Central memory CD8-positive, alpha-beta T cell (primary cell): ENCODE results near the gene SNN.

Source experiments
- ATAC-seq: fragments of 150-1000 bp; cut with Tn5 transposase; replicated peaks from 2 replicates; pipeline ENCODE4 v1.10.0; 2022; ENCODE audit warnings: mild to moderate bottlenecking, moderate FRiP score, moderate number of reproducible peaks; ENCODE audit not compliant: poor library complexity, severe bottlenecking; ENCODE audit errors: extremely low read depth
- DNase-seq, 2 donors: peaks; one replicate each; pipeline ENCODE4 v3.0.0; 2021; ENCODE audit warnings: low spot score in 2 of 2
- H3K27ac Mint-ChIP-seq: one replicate; pipeline ENCODE4 v1.8.0; 2022; ENCODE audit warnings: low read depth, mild to moderate bottlenecking, moderate library complexity, mixed read lengths
- H3K27me3 Mint-ChIP-seq: one replicate; pipeline ENCODE4 v1.8.0; 2022; ENCODE audit warnings: mixed read lengths
- H3K36me3 Mint-ChIP-seq: one replicate; pipeline ENCODE4 v1.8.0; 2022; ENCODE audit warnings: mild to moderate bottlenecking, moderate library complexity, mixed read lengths; ENCODE audit not compliant: insufficient read depth
- H3K4me1 Mint-ChIP-seq: one replicate; pipeline ENCODE4 v1.8.0; 2022; ENCODE audit warnings: mixed read lengths
- H3K4me3 Mint-ChIP-seq: one replicate; pipeline ENCODE4 v1.8.0; 2022; ENCODE audit warnings: mild to moderate bottlenecking, moderate library complexity, mixed read lengths
- H3K9me3 Mint-ChIP-seq: one replicate; pipeline ENCODE4 v1.8.0; 2022; ENCODE audit warnings: mixed read lengths

Gene SNN

DNA sequence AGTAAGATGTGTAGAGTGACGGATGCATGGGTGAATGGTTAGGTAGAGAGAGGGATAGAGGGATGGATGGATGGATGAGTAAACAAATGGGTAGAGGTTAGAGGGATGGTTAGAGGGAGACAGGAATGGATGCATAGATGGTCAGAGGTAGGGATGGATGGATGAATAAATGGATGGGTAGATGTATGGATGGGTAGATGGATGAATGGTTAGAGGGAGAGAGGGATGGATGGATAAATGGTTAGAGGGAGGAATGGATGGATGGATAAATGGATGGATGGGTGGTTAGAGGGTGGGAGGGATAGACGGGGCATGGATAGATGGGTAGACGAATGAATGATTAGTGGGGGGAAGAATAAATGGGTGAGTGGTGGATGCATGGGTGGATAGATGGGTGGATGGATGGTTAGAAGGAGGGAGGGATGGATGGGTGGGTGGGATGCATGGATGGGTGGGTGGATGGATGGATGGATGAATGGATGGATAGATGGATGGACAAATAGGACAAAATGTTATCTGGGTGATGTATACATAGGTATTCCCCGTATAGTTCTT is 29.2 kb upstream of the SNN start:
- Mint-ChIP-seq H3K4me3 (no peak overlapping the region), H3K27ac (no peak overlapping the region), H3K9me3 (no peaks in the 10 kb centered on the region), H3K4me1 (peaks cover 20% of the 10 kb centered on the region), H3K27me3 (no peaks in the 10 kb centered on the region), H3K36me3 (peaks cover 2% of the 10 kb centered on the region)
- no peak for ATAC-seq
- DNase-seq, result no peak

DNA sequence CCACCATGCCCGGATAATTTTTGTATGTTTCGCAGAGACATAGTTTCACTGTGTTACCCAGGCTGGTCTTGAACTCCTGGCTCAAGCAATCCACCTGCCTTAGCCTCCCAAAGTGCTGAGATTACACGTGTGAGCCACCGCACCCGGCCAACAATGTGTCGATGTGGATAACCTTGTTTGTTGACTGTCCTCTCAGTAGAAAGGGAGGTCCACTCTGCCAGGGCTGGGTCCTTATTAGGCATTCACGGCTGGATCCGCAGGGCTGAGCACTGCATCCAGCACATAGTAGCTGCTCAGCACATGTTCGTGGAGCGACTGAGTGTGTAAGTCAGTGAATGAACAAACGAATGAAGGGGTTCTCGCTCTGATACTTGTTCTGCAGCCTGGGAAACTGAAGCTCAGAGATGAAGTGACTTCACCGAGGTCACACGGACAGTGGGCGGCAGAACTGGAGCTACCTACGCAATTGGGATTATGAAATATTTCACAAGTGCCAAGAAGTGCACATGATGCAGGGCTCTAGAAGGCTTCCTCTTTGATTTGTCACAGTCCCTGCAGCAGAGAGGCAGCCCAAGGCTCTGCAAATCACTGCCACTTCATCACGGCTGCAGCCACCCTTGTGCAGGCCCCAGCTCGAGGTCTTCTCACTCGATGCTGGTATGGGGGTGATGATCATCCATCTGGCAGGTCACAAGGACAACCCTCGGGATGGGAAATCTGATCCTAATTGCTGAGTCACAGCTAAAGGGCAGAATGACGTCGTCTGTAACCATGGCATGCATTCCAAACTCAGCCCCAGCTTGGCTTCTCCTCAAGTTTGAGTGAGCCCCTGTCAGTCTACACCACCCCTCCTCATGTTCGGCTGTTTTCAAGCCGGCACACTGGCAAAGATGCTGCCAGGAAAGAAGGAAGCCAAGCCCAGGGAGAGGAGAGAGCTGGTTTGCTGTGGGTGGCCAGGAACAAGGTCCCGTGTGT is 28.0 kb upstream of the SNN start:
- ATAC-seq (peak; percentile 40), DNase-seq (no peak)
- Mint-ChIP-seq H3K4me1 (peaks cover 14% of the 10 kb centered on the region), H3K36me3 (peaks cover 2% of the 10 kb centered on the region), H3K9me3 (no peaks in the 10 kb centered on the region), H3K27me3 (no peaks in the 10 kb centered on the region), H3K4me3 (no peak overlapping the region), H3K27ac (no peak overlapping the region)

DNA sequence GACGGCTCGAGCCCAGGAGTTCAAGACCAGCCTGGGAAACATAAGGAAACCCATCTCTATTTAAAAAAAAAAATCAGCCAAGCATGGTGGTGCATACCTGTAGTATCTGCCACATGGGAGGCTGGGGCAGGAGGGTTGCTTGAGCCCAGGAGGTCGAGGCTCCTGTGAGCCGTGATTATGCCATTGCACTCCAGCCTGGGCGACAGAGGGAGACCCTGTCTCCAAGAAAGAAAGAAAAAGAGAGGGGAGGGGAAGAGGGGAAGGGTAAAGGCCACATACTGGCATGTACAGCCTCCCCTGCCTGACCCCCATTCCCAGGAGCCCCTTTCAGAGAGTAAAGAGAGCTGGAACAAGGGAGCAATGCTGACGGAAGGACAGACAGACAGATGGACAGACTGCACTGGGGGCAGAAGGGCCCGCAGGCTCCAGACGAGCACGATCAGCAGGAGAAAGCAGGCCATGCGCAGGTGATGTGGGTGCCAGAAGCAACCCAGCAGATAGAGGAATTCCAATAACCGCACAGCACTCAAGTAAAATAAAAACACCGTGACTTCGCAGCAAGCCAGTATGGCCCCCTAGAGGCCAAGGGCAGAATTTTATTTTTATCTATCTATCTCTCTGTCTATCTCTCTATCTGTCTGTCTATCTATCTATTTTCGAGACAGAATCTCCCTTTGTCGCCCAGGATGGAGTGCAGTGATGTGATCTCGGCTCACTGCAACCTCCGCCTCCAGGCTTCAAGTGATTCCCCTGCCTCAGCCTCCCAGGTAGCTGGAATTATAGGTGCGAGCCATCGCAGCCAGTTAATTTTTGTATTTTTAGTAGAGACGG is 27.1 kb upstream of the SNN start:
- Mint-ChIP-seq H3K27ac (no peak overlapping the region), H3K27me3 (no peaks in the 10 kb centered on the region), H3K36me3 (peaks cover 2% of the 10 kb centered on the region), H3K4me1 (peaks cover 14% of the 10 kb centered on the region), H3K4me3 (no peak overlapping the region), H3K9me3 (no peaks in the 10 kb centered on the region)
- DNase-seq (peak in 1 of 2 donors; percentile 31), ATAC-seq (no peak)

DNA sequence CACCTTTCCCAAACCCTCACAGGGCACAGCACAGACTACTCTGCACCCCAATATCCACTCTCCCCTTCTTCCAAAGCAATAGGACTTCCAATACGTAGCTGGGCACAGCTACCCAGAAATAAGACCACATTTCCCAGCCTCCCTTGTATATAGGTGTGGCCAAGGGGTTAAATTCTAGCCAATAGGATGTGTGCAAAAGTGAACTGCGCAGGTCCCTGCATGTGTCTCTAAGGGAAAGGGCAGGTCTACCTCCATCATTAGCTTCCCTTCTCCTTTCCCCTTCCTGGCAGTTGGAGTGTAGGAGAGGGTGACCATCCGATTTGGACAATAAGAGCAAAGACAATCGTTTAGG is 25.5 kb upstream of the SNN start:
- H3K9me3 Mint-ChIP-seq, result no peaks in the 10 kb centered on the region
- no peak overlapping the region for H3K4me3 Mint-ChIP-seq
- no peaks in the 10 kb centered on the region for H3K27me3 Mint-ChIP-seq
- H3K27ac Mint-ChIP-seq, result no peak overlapping the region
- peaks cover 14% of the 10 kb centered on the region for H3K4me1 Mint-ChIP-seq
- ATAC-seq, result no peak
- DNase-seq, result no peak
- peaks cover 2% of the 10 kb centered on the region for H3K36me3 Mint-ChIP-seq

DNA sequence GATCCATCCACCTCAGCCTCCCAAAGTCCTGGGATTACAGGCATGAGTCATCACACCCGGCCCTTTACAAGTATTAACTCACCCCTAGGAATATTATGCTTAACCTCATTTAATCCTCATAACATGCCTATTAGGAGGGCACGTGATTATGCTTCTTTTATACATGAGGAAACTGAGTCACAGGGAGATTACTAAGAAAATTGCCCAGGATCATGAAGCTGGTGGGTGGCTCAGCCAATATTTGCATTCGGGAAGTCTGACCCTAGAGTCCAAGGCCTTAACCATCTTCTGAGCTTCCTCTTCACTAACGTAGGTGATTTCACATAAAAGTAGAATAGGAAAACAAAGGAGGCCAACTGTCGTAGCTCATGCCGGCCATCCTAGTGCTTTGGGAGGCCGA is 19.0 kb upstream of the SNN start:
- ATAC-seq (no peak), DNase-seq (no peak)
- no peak overlapping the region for H3K27ac Mint-ChIP-seq
- H3K36me3 Mint-ChIP-seq, result no peaks in the 10 kb centered on the region
- H3K9me3 Mint-ChIP-seq, result no peaks in the 10 kb centered on the region
- peaks cover 13% of the 10 kb centered on the region for H3K4me1 Mint-ChIP-seq
- peaks cover 10% of the 10 kb centered on the region for H3K27me3 Mint-ChIP-seq
- H3K4me3 Mint-ChIP-seq, result no peak overlapping the region

DNA sequence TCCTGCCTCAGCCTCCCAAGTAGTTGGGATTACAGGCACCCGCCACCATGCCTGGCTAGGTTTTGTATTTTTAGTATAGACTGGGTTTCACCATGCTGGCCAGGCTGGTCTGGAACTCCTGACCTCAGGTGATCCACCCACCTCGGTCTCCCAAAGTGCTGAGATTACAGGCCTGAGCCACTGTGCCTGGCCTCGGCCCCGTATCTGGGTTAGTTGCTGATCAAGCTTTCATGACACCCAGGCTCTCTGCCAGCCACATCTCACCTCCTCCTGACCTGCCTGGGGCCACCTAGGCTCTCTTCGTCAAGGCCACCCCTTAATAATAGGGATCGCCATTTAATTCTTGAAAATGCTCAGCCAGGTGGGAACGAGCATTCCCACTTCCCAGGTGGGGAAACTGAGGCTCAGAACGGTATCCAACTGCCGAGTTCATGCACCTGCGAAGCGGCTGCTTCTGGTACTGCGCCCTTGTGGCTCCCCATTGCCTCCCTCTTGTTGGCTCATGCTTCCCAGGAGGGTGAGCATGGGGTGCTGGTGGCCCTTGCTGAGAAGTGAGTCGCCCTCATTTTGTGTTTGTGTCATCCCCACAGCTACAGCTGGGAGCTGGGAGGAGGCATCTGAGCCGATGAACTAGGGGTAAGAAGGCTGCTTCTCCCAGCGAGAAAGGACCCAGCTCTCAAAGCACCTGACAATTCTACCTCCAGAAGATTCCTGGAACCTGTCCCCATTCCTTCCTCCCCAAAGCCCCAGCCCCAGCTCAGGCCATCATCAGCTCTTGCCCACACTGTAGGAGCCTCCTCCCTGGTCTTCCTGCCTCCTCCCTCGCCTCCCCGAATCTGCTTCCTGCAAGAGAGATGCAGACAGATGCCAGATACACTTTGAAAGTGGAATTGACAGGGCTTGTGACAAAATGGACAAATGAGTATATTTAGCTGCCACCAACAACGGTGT is 17.3 kb upstream of the SNN start:
- no peaks in the 10 kb centered on the region for H3K9me3 Mint-ChIP-seq
- no peak overlapping the region for H3K27ac Mint-ChIP-seq
- H3K4me1 Mint-ChIP-seq, result peaks cover 20% of the 10 kb centered on the region
- peaks cover 10% of the 10 kb centered on the region for H3K27me3 Mint-ChIP-seq
- no peak for ATAC-seq
- H3K36me3 Mint-ChIP-seq, result no peaks in the 10 kb centered on the region
- no peak overlapping the region for H3K4me3 Mint-ChIP-seq
- no peak for DNase-seq

DNA sequence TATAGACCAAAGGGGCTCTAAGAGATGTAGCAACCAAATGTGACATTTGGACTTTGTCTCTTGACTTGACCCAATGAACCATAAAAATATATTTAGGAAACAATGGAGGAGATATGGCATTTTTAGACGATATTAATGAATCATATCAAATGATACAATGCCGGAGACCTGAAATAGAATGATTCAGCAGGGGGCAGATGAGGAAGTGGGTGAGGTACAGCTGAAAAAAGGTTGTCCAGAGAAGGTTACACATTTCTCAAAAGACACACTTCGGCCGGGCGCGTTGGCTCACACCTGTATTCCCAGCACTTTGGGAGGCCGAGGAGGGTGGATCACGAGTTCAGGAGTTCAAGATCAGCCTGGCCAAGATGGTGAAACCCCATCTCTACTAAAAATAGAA is 16.5 kb upstream of the SNN start:
- ATAC-seq (no peak), DNase-seq (no peak)
- H3K27me3 Mint-ChIP-seq, result peaks cover 10% of the 10 kb centered on the region
- no peak overlapping the region for H3K27ac Mint-ChIP-seq
- H3K9me3 Mint-ChIP-seq, result no peaks in the 10 kb centered on the region
- no peak overlapping the region for H3K4me3 Mint-ChIP-seq
- peaks cover 20% of the 10 kb centered on the region for H3K4me1 Mint-ChIP-seq
- H3K36me3 Mint-ChIP-seq, result no peaks in the 10 kb centered on the region

DNA sequence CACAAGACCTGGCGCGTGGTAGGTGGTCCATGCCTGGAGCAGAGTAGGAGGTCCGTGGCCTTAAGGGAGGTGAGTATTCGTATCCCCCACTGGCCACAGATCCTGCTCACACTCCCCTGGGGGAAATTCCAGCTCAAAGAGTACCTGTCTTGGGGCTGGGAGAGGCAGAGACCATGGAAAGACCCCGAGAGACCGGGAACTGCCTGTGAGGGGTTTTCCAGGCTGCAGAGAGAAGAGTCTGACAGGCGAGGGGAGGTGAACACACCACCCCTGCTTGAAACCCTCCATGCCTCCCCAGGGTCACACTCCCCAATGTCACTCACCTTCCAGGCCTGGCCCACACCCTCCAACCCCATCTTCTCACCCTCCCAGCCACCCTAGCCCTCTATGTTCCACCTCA is 12.6 kb upstream of the SNN start:
- no peaks in the 10 kb centered on the region for H3K9me3 Mint-ChIP-seq
- H3K4me1 Mint-ChIP-seq, result peaks cover 20% of the 10 kb centered on the region
- DNase-seq (no peak), ATAC-seq (no peak)
- H3K4me3 Mint-ChIP-seq, result no peak overlapping the region
- no peak overlapping the region for H3K27ac Mint-ChIP-seq
- H3K27me3 Mint-ChIP-seq, result peaks cover 10% of the 10 kb centered on the region
- H3K36me3 Mint-ChIP-seq, result no peaks in the 10 kb centered on the region

DNA sequence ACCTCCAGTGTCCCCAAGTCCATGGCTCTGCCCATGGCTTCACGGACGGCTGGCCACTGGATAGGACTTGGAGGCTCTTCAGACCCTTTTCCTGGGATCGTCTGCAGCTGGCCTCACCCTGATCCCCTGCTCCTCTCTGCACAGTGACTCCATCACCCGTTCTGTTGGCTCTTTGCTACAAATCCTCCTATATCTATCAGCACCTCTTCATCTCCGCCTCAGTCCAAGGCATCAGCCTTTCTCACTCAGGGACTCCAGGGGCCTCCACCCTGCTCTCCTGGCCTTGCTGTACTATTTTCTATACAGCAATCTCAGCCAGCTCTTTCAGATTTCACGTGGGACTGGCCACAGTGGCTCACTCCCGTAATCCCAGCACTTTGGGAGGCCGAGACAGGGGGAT is 10.7 kb upstream of the SNN start:
- H3K27me3 Mint-ChIP-seq, result no peaks in the 10 kb centered on the region
- no peak for DNase-seq
- H3K4me3 Mint-ChIP-seq, result no peak overlapping the region
- no peak overlapping the region for H3K27ac Mint-ChIP-seq
- ATAC-seq, result no peak
- H3K4me1 Mint-ChIP-seq, result peaks cover 11% of the 10 kb centered on the region
- H3K9me3 Mint-ChIP-seq, result no peaks in the 10 kb centered on the region
- H3K36me3 Mint-ChIP-seq, result no peaks in the 10 kb centered on the region

DNA sequence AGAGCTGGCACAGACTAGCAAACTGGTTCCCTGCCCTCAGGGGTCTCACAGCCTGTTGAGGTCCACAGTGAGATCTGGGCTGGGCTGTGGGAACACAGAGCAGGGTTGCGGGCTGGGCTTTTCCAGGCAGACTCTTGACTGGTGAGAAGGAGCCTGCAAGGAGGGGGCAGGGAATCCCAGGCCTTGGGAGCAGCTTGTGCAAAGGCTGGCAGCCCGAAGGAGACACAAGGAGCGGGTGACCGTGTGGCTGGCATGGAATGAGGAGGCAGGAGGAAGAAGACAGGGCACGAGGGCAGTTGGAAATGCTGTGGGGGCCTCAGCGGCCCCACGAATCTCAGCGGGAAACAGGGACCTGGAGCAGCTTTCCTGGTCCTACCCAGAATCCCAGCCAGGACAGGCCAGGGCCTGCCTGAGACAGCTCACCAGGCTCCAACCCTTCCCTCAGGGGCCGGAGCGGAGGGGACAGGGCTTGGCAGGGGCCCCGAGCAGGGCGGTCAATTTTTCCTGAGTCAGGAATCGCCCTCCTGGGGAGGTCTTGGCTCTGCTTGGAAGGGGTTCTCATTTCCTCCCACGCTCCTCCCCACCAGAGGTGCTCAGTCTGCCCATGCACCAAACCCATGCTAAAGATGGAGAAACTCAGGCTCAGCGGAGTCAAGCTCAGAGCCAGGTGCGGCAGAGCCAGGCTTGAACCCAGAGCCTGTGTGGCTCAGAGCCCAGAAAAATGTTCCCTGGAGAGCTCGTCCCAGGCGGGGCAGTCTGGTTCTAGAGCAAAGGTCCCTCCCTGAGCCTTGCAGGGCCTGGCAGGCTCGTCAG is 9.2 kb upstream of the SNN start:
- H3K4me1 Mint-ChIP-seq, result peaks cover 13% of the 10 kb centered on the region
- H3K36me3 Mint-ChIP-seq, result no peaks in the 10 kb centered on the region
- no peaks in the 10 kb centered on the region for H3K27me3 Mint-ChIP-seq
- DNase-seq (no peak), ATAC-seq (no peak)
- no peaks in the 10 kb centered on the region for H3K9me3 Mint-ChIP-seq
- no peak overlapping the region for H3K27ac Mint-ChIP-seq
- no peak overlapping the region for H3K4me3 Mint-ChIP-seq

DNA sequence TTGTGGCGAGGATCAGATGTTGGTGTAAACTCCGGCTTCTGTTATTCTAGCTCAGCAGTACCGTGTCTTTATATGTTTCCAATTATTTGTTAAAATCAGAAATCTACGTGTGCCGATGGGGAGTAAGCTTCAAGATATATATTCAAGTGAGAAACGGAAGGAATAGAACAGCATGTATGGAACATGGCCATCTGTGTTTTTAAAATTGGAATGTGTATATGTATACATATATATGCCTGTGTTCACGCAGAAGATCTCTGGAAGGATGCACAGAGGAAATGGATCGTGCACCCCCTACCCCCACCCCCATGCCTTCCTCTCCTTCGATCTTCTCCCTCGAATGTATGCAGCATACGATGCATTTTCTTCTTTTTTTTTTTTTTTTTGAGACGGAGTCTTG is 7.7 kb upstream of the SNN start:
- peaks cover 18% of the 10 kb centered on the region for H3K4me1 Mint-ChIP-seq
- no peaks in the 10 kb centered on the region for H3K9me3 Mint-ChIP-seq
- H3K36me3 Mint-ChIP-seq, result peaks cover 3% of the 10 kb centered on the region
- H3K27ac Mint-ChIP-seq, result no peak overlapping the region
- DNase-seq, result no peak
- no peak overlapping the region for H3K4me3 Mint-ChIP-seq
- ATAC-seq, result no peak
- no peaks in the 10 kb centered on the region for H3K27me3 Mint-ChIP-seq
